ENCODE measurements around the gene DACH1.

The DACH1 gene

DNA sequence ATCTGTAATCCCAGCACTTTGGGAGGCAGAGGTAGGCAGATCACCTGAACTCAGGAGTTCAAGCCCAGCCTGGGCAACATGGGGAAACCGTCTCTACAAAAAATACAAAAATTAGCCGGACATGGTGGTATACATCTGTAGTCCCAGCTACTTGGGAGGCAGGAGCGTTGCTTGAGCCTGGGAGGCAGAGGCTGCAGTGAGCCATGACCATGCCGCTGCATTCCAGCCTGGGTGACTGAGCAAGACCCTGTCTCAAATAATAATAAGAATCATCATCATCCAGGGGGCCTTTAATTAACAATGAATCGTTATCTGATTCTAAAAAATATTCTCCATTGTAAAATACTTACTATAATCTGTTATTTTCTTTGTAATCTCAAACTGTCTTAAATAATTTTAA is 283.4 kb downstream of the DACH1 start:
- no peak for DNase-seq (ENCODE audit: low spot score)

DNA sequence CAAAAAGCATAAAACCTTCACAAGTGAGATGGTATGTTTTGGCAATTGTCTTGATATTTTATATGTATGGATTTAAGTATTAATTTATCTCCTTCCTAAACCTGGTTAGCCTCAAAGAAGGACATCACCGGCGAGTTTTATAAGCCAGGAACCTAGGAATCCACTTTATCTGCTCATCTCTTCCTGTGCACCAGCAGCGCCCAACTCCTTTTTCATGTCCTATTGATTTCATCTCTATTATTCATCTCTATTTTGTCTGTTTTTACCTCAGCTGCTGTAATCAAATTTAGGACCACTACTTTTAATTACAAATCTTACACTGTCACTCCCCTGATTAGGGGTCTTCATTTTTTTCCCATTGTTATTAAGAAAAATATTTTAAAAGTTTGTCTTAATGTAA is 286.4 kb downstream of the DACH1 start:
- DNase-seq (ENCODE audit: low spot score): no peak

DNA sequence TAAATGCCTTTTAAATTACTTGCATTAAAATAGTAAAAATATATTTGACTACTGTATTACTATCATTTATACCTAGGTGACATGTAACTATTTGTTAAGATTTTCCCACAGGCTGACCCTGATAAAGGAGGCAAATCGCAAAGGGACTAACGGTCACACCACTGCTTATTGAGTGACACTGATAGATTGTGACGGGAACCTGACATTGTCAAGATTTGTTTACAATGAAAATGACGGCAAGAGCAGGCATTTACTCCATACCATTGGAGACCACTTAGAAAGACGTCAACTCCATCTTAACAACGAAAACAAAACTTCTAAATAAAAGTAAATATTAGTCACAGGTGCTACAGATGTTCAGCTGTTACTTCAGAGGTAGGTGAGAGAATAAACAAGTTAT is 289.0 kb downstream of the DACH1 start:
- DNase-seq (ENCODE audit: low spot score): no peak

DNA sequence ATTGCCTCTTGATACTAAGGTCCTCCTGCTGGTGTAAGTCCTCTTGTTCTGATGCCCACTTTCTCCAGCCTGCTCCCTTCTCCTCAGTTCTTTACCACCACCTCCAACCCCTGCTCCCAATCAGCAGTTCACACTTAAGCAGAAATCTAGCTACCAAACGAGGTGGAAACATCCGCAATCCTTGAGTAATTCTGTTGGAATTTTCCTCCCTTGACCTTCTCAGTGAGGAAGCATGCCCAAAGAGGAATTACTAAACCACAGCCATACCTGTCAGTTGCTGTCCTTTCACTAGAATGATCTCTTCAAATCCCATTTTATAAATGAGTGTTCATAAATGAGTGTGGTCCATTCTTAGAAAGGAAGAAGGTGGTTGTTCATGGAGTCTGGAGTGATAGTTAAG is 289.9 kb downstream of the DACH1 start:
- no peak for DNase-seq (ENCODE audit: low spot score)

DNA sequence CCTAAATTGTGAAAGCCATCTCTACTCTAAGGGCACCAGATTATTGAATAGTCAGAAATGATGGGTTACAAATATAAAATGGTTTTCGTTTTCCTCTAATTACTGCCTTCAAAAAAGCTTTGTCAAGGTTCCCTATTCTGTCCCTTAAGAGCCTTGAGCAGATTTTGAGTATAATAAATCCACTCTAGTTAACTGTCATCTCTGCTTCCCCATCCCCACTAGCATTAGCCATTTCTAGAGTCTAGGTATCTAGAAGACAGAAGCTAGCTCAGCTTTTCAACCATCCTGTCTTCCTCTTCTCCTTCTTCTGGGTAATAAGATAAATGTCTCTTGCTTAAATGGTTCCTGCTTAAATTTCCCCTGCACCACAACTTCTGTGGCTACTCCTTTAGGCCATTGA is 290.4 kb downstream of the DACH1 start:
- DNase-seq (ENCODE audit: low spot score): no peak

DNA sequence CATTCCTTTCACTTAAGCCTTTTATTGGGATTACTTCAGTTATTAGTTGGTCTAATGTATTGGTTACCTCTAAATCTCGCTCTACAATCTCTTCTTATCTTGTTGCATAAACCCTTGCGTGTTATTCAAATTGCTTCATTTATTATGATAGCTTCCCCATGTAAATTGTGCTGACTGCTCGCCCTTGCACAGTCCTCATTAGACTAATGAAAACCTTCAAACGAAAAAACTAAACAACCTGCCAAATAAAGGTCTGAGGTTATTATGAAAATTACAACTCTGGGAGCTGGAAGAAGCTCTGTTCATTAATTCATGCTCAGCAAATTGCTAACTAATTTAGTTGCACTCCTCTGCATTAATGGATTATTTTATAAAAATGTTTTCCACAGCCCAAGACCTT is 320.1 kb downstream of the DACH1 start:
- no peak for DNase-seq (ENCODE audit: low spot score)

DNA sequence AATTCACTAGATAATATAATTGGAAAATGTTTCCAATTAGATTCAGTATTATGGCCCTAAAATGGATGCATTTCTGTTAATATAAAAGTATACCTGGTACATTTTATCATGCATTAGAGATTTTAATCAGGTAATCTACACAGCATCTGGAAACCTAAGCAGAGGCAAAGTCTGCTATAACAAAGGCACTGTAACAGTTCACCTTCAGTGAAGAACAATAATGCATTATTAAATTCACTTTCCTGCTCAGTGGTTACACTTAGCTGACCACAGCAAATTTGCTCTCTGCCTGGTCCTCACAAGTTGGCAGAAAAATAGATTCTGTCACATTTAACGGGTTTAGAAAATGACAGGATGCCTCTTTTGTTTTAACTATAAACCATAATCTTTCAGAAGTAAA is 326.9 kb downstream of the DACH1 start:
- no peak for DNase-seq (ENCODE audit: low spot score)

DNA sequence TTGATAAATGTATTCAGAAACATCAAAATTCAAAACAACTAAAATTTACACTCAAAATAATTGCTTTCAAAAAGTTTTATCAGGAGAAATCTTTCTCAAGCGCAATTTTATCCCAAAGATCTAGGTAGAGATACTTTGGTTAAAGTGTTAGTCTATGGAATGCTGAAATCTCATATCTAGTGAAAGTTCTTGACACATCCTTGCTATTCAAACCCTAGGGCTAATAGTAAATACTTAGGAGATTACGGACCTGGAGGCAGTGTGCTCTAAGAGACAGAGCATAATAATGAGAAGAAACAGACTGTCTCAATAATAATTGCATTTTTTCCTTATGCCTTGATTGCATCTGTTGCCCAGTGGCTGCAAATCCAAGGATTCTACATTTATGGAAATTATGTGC is 330.8 kb downstream of the DACH1 start:
- DNase-seq (ENCODE audit: low spot score): no peak

DNA sequence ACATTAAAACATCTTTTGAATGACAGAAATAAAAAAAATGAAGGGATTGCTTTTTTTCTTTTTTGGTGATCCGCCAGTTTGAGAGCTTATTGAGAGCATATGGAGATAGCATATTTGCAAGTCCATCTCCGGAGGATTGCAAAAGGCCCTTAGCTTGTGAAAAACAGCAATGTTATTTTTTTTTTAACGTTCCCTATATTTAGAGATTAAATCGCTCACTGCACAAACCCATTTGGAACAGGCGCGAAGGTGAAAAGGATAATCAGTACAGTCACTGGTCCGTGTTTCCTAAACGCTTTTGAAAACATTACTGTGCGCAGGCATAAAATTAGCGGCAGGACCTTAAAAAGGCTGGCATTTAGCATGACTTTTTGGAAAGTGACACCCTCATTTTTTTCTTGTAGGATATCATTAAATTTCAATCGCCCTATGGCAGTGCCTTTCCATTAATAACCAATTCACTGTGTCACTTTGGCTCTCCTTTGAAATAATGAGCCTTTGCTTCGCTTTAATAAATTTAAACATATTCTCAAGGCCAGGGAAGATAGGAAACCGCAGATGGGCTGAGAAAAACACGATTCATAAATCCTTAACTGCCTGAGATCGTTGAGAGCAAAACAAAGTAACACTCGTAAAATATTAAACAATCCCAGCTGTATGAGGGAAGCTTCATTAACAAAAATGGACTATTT is 342.2 kb downstream of the DACH1 start:
- DNase-seq (ENCODE audit: low spot score): no peak

DNA sequence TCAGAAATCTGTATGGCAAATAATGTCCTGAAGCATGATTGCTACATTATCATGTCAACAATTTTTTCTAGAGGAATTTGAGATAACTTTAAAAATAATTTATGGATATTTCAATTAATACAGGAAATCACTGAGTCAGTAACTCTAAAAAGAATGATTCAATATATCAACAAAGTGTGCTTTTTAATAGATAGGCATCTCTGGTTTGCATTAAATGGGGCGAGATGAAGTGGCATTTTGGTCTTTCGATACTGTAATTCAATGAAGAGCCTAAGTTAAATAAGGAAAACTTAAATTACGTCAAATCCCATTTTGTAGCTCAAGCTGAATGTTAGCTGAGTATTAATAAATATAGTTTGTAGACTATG is 342.8 kb downstream of the DACH1 start:
- no peak for DNase-seq (ENCODE audit: low spot score)

DNA sequence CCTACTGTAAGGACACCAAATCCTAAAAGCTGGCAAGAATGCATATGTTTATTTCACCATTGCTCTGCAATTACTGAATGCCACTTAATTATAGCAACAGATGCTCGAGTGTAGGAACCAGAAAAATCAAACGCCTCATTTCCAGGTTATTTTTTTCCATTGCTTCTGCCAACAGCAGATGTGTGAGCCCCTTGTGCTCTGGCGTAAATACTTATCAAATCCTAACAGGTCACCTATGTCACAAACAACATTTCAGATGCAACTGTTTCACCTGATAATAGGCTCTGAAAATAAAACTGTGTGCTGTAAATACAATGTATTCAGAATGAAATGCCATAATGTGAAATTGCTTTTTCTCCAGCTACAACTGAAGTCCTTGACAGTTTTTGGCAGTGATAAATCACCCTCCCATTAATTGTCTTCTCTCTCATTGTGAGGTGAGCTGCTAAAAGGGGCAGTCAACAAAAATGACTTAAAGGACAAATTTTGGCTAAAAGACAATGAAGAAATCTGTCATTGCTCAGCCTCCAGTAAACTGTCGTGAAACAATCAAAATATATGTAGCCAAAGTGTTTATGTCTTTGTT is 344.0 kb downstream of the DACH1 start:
- no peak for DNase-seq (ENCODE audit: low spot score)

DNA sequence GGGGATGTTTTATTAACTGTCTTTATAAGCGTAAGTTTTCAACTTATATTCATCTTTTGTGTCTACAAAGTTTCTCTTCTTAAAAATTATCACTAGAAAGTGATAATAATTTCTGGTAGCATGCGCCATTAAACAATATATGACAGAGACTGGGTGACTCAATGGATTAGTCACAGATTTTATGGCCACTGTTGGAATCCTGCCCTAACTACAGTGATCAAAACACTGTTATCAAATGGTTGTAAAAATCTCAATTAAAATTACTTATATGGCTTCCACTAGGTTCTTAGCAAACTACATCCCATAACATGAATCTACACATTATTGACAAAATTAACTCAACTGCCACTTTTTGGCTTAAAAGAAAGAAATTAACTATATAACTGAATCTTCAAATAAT is 350.0 kb downstream of the DACH1 start:
- no peak for DNase-seq (ENCODE audit: low spot score)

DNA sequence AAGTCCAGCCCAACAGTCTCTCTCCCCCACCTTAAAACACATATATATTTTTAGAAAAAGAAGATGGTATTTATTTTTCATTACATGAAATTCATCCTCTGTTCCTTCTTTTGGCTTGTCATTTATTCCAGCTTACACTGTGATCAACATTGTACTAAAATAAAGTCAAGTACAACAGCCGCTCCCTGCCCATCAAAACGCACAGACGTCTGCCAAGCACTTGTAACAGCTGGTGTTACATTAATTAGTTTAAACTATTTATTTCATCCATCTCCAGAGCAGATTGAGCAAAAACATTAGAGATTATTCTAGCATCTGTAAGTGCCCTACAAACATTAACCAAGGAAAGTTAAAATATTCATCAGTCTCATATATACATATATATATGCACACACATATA is 350.5 kb downstream of the DACH1 start:
- no peak for DNase-seq (ENCODE audit: low spot score)

DNA sequence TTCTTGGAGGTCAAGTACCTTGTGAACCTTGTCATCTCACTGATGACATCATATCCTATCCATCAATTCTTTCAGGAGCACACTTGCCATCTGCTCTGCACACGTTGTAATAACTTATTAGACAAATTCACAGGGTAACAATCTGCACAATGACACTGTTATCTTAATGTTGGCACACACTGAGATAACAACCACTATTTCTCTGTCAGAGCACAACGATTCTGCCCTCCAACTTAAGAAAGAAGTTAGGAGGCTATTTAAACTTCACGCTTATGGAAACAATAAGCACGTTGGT is 351.3 kb downstream of the DACH1 start:
- DNase-seq (ENCODE audit: low spot score): no peak

DNA sequence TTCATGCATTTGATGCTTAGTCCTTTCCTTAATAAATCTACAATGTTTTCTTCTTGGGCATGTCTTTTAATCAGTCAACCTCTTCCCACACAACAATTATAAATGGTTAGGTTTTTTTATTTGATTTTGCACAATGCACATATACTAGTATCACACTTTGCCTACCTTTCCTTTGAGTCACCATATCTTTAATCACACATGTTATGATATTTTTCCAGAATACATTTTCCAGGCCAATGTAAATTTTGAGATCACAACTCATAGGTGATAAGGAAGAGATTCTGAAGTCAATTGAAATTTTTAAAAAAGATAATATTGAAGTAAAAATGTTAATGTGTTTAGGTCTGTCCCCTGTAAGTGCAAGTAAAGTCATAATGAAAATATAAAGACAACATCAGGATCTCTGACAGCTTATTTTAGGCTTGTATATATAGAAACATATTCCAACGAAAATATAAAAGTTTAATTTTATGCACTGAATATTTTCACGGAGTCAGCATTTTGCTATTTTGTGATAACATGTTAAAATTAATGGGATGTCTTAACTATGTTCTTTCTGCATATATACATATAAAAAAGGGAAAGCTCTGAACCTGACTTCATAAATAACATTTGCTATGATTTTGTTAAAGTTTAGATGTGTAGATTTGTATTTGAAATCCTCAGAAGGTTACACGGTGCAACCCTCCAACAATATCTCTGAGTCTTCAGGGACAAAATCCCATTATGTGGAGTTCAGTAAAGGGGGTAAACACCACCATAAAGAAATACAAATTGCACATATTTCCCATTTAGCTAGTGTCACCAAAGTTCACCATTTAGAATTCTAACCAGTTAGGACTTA is 351.9 kb downstream of the DACH1 start:
- no peak for DNase-seq (ENCODE audit: low spot score)

DNA sequence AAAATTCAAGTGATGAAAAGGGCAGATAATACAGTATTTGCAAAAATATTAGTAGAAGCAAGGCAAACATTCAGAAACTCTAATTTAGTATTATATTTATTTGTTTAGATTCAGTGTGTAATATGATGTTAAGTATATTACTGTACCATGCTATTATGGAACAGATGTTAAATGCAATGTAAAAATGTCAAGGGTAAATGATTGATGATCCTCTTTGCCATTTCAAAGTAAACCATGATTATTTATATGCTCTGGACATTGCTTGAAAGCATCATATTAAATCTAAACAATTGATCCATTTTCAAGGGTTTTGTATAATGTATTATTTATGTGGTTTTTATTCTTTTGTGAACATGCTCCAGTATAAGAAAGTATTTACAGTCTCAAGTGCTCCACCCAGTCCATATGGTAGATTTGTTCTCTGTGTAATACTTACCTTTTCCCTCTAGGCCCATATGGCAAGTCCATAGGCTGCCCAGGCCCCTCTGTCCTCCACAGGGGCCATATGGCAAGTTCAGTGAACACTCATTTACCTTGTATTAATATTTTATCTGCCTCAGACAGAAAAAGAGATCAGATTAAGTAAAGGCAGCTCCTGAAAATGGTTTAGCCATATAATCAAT is 353.5 kb downstream of the DACH1 start:
- DNase-seq (ENCODE audit: low spot score): no peak

DNA sequence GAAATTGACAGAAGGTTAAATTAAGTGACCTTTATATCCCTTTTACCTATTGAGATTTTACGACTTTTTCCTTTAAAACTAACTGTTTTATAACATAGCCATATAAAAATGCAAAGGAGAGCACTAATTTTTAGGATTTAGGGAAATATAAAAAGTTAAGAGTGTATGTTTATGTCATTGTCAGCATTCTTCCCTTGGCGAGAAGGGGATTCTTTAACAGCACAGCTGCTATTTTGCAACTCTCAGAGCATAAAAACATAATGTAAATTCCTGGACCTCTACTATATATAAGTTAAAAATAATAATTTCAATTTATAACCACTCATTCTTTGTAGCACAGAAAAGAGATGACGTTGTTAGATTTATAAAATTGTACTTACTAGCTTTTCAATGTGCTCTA is 363.2 kb downstream of the DACH1 start:
- no peak for DNase-seq (ENCODE audit: low spot score)

DNA sequence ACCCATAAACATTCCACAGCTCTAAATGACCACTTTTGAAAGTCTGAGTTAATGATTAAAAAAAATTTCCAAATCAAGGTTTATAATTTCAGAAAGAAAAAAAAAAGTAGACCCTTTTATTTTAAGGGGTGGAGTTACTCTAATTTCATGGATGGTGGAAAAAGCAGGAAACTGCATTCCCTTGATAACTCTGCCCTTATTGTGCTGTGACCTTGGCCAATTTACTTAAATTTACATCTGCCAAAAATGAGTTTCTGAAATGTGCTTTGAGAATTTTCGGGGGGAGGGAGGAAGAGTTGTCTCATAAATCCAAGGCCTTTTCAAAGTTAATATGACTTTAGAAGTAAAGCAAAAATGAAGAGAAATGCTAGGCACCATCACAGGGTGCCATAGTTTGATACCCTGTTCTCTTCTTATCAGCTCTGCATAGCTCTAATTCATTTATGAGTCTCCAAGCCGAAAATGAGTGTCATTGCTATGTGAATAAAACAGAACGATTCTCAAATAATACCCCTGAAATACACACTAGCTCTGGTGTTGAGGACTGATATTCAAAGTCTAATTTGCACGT is 367.0 kb downstream of the DACH1 start:
- no peak for DNase-seq (ENCODE audit: low spot score)

DNA sequence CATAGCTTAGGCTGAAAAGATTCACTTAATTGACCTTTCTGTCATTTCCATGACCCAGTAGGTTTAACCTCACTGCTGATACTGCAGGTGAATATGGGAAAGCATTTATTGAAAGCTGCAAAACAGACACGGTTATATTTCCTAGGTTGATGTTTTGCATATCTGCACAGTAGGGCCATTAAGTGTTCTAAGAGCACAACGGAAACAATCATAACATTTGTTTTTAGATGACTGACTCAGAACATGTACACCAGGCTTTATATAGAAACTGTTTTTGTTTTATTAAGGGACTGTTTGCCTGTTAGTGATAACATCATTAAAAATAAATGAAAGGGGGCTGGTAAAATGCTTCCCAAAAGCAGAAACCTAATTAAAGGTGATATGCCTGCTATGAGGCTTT is 367.8 kb downstream of the DACH1 start:
- no peak for DNase-seq (ENCODE audit: low spot score)

DNA sequence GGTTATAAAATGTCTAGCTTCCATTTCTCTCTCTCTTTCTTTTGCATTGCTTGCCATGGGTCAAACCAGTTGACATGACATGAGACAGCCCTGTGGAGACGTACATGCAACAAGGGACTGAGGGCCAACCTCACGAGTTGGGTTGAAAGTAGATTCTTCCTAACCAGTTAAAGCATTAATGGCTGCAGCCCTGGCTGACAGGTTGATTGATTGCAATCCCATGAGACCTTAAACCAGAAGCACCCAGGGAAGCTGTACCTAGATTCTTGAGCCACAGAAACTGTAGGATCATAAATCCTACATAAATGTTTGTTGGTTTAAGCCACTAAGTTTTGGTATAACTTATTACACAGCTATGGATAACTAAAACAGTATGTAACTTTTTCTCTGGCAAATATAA is 373.8 kb downstream of the DACH1 start:
- DNase-seq (ENCODE audit: low spot score): no peak

DNA sequence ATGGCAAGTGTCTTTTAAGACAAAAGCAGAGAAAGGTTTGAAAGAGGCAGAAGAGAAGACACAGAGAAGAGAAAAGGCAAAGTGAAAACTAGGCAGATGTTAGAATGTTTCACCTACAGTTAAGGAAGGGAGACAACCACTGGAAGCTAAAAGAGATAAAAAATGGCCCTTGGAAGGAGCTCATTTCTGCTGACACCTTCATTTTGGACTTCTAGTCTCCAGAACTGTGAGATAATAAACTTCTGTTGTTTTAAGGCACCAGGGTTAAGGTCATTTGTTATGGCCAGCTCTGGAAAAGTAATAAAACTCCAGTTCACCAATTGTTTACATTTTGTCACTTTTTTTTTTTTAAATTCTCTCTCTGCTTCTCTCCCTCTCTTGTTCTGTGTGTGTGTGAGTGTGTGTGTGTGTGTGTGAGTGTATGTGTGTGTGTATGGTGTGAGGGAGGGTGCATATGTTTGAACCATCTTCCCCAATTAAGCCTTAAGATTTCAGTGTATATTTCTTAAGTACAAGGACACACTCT is 374.6 kb downstream of the DACH1 start:
- no peak for DNase-seq (ENCODE audit: low spot score)

DNA sequence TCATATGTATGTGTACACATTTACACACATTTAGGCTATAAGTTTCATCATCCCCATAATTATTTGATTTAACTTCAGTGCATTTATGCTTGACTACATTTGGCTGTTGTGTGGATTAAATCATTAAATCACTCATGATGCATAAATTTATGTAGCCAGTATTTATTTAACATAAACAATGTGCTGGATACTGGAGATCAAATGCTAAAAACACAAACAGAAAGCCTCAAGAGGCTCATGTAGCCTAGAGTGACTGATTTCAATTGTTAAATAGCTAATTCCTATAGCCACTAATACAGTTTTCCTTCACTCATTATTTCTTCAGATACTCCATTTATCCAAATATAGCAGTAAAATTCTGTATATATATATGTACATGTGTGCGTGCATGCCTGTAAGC is 376.0 kb downstream of the DACH1 start:
- DNase-seq (ENCODE audit: low spot score): no peak

DNA sequence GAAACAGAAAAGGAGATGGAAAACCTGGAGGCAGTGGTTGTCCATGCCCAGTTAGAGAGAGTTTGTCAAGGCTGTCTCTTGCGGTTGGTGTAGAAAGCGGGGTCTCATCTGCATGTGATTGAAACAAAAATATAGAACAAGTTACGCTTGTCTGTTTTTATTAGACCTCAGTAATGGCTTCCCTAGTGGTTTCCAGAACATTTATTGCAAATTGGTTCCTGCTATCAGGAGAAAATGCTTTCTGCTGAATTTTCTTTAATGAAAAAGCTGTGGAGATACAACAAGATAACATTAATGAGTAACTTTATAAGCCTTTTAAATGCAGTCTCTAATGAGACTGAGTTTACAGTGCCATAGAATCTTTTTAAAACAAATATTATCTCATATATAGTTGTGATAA is 378.0 kb downstream of the DACH1 start:
- DNase-seq (ENCODE audit: low spot score): no peak

Measured in activated CD4-positive, alpha-beta T cell treated with anti-CD3 and anti-CD28 coated beads, Interleukin-2, Interleukin-4, amounts not matched to agents 100 ng/mL and 50 ng/mL, durations not matched to agents 16 hours and 8 hours (primary cell).